Measurements from ENCODE around the gene CENPC.

CENPC gene

DNA sequence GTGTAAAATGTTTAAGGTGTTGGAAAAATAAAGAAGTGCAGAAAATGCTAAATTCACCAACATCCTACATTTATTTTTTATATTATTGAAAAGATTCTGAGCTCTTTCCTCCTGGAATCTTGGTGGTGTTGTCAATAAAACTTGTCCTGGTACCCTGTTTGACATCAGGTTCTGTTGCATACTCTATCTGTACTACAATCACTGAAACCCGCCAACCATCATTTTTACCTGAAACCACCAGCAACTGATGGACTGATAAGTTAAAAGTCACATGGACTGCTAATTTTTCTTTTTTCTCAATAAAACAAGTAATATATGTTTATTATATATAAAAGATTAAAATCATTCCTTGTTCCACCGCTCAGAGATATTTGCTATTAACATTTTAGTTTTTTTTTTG is 36.6 kb upstream of the CENPC start:
- Histone ChIP-seq H3K36me3 (ENCODE audit: control insufficient read depth in 1 of 2, insufficient read depth in 2 of 2, low read length in 2 of 2) (no peaks in the 10 kb centered on the region), H4K12ac (ENCODE audit: low read depth, low read length) (no peak overlapping the region), H3K4me1 (ENCODE audit: control insufficient read depth in 1 of 2, insufficient read depth in 2 of 2, low read length in 2 of 2) (no peaks in the 10 kb centered on the region), H3K4ac (ENCODE audit: low read depth, low read length) (no peak overlapping the region), H2AK5ac (ENCODE audit: low read length) (no peak overlapping the region), H3K9me3 (ENCODE audit: insufficient read depth, low read depth, low read length) (no peaks in the 10 kb centered on the region), H2BK5ac (ENCODE audit: low read depth, low read length, poor library complexity) (no peak overlapping the region), H2AFZ (ENCODE audit: insufficient read depth, low read length, poor library complexity) (no peak overlapping the region), H3K14ac (ENCODE audit: low read length) (no peak overlapping the region), H4K91ac (ENCODE audit: low read depth, low read length) (no peak overlapping the region), H3K27me3 (ENCODE audit: insufficient read depth, low read length) (no peaks in the 10 kb centered on the region), H2BK120ac (ENCODE audit: insufficient read depth, low read length, poor library complexity) (no peak overlapping the region), H3K23ac (ENCODE audit: low read length) (no peak overlapping the region), H3K79me2 (ENCODE audit: control insufficient read depth, insufficient read depth, low read length, poor library complexity) (no peaks in the 10 kb centered on the region), H3K4me2 (ENCODE audit: low read length) (no peak overlapping the region), H3K18ac (ENCODE audit: low read length) (no peak overlapping the region), H3K9ac (ENCODE audit: low read length) (no peak overlapping the region), H3K79me1 (ENCODE audit: low read length) (no peaks in the 10 kb centered on the region), H4K8ac (ENCODE audit: low read depth, low read length) (no peak overlapping the region), H3K4me3 (ENCODE audit: low read depth, low read length) (no peak overlapping the region), H2BK12ac (ENCODE audit: low read length) (no peak overlapping the region), H3K27ac (ENCODE audit: low read depth, low read length) (no peak overlapping the region)
- WGBS (ENCODE audit: extremely low coverage, insufficient coverage, insufficient read length): no CpG with 5 or more reads among the region's 2 CpGs
- no peak for DNase-seq

GRCh38 chr4:67581208-67581857 is 36.0 kb upstream of the CENPC start:
- no peak overlapping the region for H3K23ac ChIP-seq (ENCODE audit: low read length)
- H3K9ac ChIP-seq (ENCODE audit: low read length): no peak overlapping the region
- no peak overlapping the region for H3K27ac ChIP-seq (ENCODE audit: low read depth, low read length)
- H2BK5ac ChIP-seq (ENCODE audit: low read depth, low read length, poor library complexity): no peak overlapping the region
- no peak overlapping the region for H3K4me3 ChIP-seq (ENCODE audit: low read depth, low read length)
- no CpG with 5 or more reads among the region's 8 CpGs for WGBS (ENCODE audit: extremely low coverage, insufficient coverage, insufficient read length)
- DNase-seq: no peak
- H2BK12ac ChIP-seq (ENCODE audit: low read length): no peak overlapping the region
- no peak overlapping the region for H2AFZ ChIP-seq (ENCODE audit: insufficient read depth, low read length, poor library complexity)
- H3K79me1 ChIP-seq (ENCODE audit: low read length): no peaks in the 10 kb centered on the region
- H2AK5ac ChIP-seq (ENCODE audit: low read length): no peak overlapping the region
- no peak overlapping the region for H3K18ac ChIP-seq (ENCODE audit: low read length)
- no peaks in the 10 kb centered on the region for H3K27me3 ChIP-seq (ENCODE audit: insufficient read depth, low read length)
- no peaks in the 10 kb centered on the region for H3K36me3 ChIP-seq (ENCODE audit: control insufficient read depth in 1 of 2, insufficient read depth in 2 of 2, low read length in 2 of 2)
- H3K4me1 ChIP-seq (ENCODE audit: control insufficient read depth in 1 of 2, insufficient read depth in 2 of 2, low read length in 2 of 2): no peaks in the 10 kb centered on the region
- H3K14ac ChIP-seq (ENCODE audit: low read length): no peak overlapping the region
- no peak overlapping the region for H3K4ac ChIP-seq (ENCODE audit: low read depth, low read length)
- H3K9me3 ChIP-seq (ENCODE audit: insufficient read depth, low read depth, low read length): no peaks in the 10 kb centered on the region
- no peak overlapping the region for H4K91ac ChIP-seq (ENCODE audit: low read depth, low read length)
- H4K8ac ChIP-seq (ENCODE audit: low read depth, low read length): no peak overlapping the region
- H3K79me2 ChIP-seq (ENCODE audit: control insufficient read depth, insufficient read depth, low read length, poor library complexity): no peaks in the 10 kb centered on the region
- H2BK120ac ChIP-seq (ENCODE audit: insufficient read depth, low read length, poor library complexity): no peak overlapping the region
- H3K4me2 ChIP-seq (ENCODE audit: low read length): no peak overlapping the region
- no peak overlapping the region for H4K12ac ChIP-seq (ENCODE audit: low read depth, low read length)

DNA sequence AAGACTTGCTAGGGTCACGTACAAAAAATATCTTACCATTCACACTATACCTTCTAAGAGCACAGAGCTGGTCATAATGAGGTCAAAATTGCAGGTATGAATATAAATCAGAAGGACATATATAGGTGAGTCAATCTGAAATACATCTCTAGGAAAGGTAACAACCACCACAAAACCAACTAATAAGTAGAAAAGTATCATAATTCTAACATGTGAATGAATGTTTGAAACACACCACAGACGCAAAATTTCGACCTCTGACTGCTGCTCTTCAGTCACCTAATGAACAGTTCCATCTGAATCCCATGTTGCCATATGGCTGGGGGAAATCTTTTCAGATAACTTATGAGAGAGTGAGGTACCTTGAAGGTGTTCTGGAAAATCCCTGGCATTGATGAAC is 35.3 kb upstream of the CENPC start:
- Histone ChIP-seq H3K9ac (ENCODE audit: low read length) (no peak overlapping the region), H3K79me2 (ENCODE audit: control insufficient read depth, insufficient read depth, low read length, poor library complexity) (no peaks in the 10 kb centered on the region)
- no CpG with 5 or more reads among the region's 3 CpGs for WGBS (ENCODE audit: extremely low coverage, insufficient coverage, insufficient read length)

DNA sequence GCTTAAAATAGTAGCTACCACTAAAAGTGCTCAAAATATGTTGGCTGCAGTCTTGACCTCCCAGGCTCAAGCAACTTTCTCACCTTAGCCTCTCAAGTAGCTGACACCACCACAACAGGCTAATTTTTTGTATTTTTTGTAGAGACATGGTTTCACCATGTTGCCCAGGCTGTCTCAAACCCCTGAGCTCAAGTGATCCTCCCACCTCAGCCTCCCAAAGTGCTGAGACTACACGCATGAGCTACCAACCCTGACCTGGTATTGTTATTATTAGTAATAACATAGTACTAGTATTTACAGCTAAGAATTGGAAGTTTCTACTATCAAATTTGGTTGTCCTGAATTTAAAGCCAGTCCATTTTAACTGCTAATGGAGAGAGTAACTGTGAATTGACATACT is 31.2 kb upstream of the CENPC start:
- no peaks in the 10 kb centered on the region for H3K4me1 ChIP-seq (ENCODE audit: control insufficient read depth in 1 of 2, insufficient read depth in 2 of 2, low read length in 2 of 2)
- no peaks in the 10 kb centered on the region for H3K36me3 ChIP-seq (ENCODE audit: control insufficient read depth in 1 of 2, insufficient read depth in 2 of 2, low read length in 2 of 2)
- no peaks in the 10 kb centered on the region for H3K9me3 ChIP-seq (ENCODE audit: insufficient read depth, low read depth, low read length)
- no peak overlapping the region for H3K27ac ChIP-seq (ENCODE audit: low read depth, low read length)
- H3K79me2 ChIP-seq (ENCODE audit: control insufficient read depth, insufficient read depth, low read length, poor library complexity): no peaks in the 10 kb centered on the region
- H4K12ac ChIP-seq (ENCODE audit: low read depth, low read length): no peak overlapping the region
- H3K79me1 ChIP-seq (ENCODE audit: low read length): no peaks in the 10 kb centered on the region
- H3K18ac ChIP-seq (ENCODE audit: low read length): no peak overlapping the region
- no CpG with 5 or more reads among the region's 1 CpG for WGBS (ENCODE audit: extremely low coverage, insufficient coverage, insufficient read length)
- DNase-seq: no peak
- no peak overlapping the region for H2AK5ac ChIP-seq (ENCODE audit: low read length)
- H4K91ac ChIP-seq (ENCODE audit: low read depth, low read length): no peak overlapping the region
- H2BK12ac ChIP-seq (ENCODE audit: low read length): no peak overlapping the region
- no peak overlapping the region for H4K8ac ChIP-seq (ENCODE audit: low read depth, low read length)
- H3K4me3 ChIP-seq (ENCODE audit: low read depth, low read length): no peak overlapping the region
- H3K14ac ChIP-seq (ENCODE audit: low read length): no peak overlapping the region
- H3K9ac ChIP-seq (ENCODE audit: low read length): no peak overlapping the region
- H2AFZ ChIP-seq (ENCODE audit: insufficient read depth, low read length, poor library complexity): no peak overlapping the region
- no peak overlapping the region for H2BK5ac ChIP-seq (ENCODE audit: low read depth, low read length, poor library complexity)
- H3K27me3 ChIP-seq (ENCODE audit: insufficient read depth, low read length): no peaks in the 10 kb centered on the region
- H3K4ac ChIP-seq (ENCODE audit: low read depth, low read length): no peak overlapping the region
- H2BK120ac ChIP-seq (ENCODE audit: insufficient read depth, low read length, poor library complexity): no peak overlapping the region
- no peak overlapping the region for H3K4me2 ChIP-seq (ENCODE audit: low read length)
- H3K23ac ChIP-seq (ENCODE audit: low read length): no peak overlapping the region

More for the DNA sequence above, 35.3 kb upstream of the CENPC start:
- no peaks in the 10 kb centered on the region for H3K36me3 ChIP-seq (ENCODE audit: control insufficient read depth in 1 of 2, insufficient read depth in 2 of 2, low read length in 2 of 2)
- H4K91ac ChIP-seq (ENCODE audit: low read depth, low read length): no peak overlapping the region
- no peaks in the 10 kb centered on the region for H3K79me1 ChIP-seq (ENCODE audit: low read length)
- no peak overlapping the region for H4K8ac ChIP-seq (ENCODE audit: low read depth, low read length)
- H3K4me2 ChIP-seq (ENCODE audit: low read length): no peak overlapping the region
- no peaks in the 10 kb centered on the region for H3K9me3 ChIP-seq (ENCODE audit: insufficient read depth, low read depth, low read length)
- no peak overlapping the region for H4K12ac ChIP-seq (ENCODE audit: low read depth, low read length)
- H3K4ac ChIP-seq (ENCODE audit: low read depth, low read length): no peak overlapping the region
- no peaks in the 10 kb centered on the region for H3K4me1 ChIP-seq (ENCODE audit: control insufficient read depth in 1 of 2, insufficient read depth in 2 of 2, low read length in 2 of 2)
- H3K18ac ChIP-seq (ENCODE audit: low read length): no peak overlapping the region
- no peak overlapping the region for H2AFZ ChIP-seq (ENCODE audit: insufficient read depth, low read length, poor library complexity)
- H3K14ac ChIP-seq (ENCODE audit: low read length): no peak overlapping the region
- no peak for DNase-seq
- no peaks in the 10 kb centered on the region for H3K27me3 ChIP-seq (ENCODE audit: insufficient read depth, low read length)
- no peak overlapping the region for H3K27ac ChIP-seq (ENCODE audit: low read depth, low read length)
- no peak overlapping the region for H3K4me3 ChIP-seq (ENCODE audit: low read depth, low read length)
- H3K23ac ChIP-seq (ENCODE audit: low read length): no peak overlapping the region
- H2BK5ac ChIP-seq (ENCODE audit: low read depth, low read length, poor library complexity): no peak overlapping the region
- H2BK120ac ChIP-seq (ENCODE audit: insufficient read depth, low read length, poor library complexity): no peak overlapping the region
- H2BK12ac ChIP-seq (ENCODE audit: low read length): no peak overlapping the region
- H2AK5ac ChIP-seq (ENCODE audit: low read length): no peak overlapping the region
